ENCODE data around the gene AURKB.
A peak's percentile ranks its signal among the peaks of the same experiment; 100 is the strongest.

DNA sequence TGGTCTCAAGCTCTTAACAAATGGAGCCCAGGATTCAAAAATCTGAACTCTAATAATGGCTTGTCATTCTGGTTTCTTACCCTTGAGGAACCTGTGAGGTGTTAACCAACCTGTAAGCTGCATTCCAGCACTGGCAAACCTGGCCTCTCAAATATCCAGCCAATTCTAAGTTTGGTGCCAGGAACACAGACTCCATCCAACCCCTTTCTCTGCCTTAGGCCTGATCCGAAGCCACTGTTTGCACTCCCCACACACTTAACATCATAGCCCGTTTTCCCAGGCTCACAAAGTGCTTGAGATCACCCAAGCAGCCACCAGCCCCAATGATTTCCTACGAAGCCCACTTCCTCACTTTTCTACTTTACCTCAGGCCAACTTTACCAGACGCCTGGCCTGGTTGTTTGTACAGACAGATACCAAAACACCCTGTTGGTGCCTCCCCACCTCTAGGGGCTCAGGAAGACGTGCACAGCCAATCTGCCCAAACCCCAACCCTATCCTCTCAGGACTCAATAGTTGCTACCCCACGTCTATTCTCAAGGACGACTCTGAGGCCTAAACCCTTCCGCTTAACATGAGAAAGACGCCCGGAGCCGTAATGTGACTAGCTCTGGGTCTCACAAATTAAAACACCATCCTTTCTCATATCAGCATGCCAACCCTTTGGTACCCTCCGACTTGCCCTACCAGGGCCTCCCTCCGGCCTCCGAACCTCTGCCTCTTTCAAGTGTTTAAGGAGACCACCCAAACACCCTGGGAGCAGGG, 55.0 kb downstream of the AURKB start:
- TF ChIP-seq, protein P1, sequence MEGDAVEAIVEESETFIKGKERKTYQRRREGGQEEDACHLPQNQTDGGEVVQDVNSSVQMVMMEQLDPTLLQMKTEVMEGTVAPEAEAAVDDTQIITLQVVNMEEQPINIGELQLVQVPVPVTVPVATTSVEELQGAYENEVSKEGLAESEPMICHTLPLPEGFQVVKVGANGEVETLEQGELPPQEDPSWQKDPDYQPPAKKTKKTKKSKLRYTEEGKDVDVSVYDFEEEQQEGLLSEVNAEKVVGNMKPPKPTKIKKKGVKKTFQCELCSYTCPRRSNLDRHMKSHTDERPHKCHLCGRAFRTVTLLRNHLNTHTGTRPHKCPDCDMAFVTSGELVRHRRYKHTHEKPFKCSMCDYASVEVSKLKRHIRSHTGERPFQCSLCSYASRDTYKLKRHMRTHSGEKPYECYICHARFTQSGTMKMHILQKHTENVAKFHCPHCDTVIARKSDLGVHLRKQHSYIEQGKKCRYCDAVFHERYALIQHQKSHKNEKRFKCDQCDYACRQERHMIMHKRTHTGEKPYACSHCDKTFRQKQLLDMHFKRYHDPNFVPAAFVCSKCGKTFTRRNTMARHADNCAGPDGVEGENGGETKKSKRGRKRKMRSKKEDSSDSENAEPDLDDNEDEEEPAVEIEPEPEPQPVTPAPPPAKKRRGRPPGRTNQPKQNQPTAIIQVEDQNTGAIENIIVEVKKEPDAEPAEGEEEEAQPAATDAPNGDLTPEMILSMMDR (IDR thresholded peaks at IDR 0.05), result peak in 2 of 4 experiments; percentile 10 to 16
- TF ChIP-seq POLR2A (IDR thresholded peaks at IDR 0.05) (no peak), POLR2AphosphoS5 (IDR thresholded peaks at IDR 0.05) (no peak), EP300 (IDR thresholded peaks at IDR 0.05) (no peak)
